Heart left ventricle (tissue), 13 donors: ENCODE data around the gene GHRL.

Experiments
- POLR2A ChIP-seq, 2 donors: fragments of 450-650 bp; IDR thresholded peaks; one replicate each; pipeline ENCODE4 v1.6.1; 2017; ENCODE audit warnings: antibody characterized with exemption in 2 of 2, mild to moderate bottlenecking in 2 of 2, moderate library complexity in 2 of 2
- TF ChIP-seq, protein P1 (sequence below), 12 donors: fragments of 200-600 bp; sonication (generic) in 4 of 12; IDR thresholded peaks; one replicate each; pipeline versions ENCODE4 v1.5.0 to v1.8.0; 2018 to 2022; ENCODE audit warnings: antibody characterized with exemption in 12 of 12, mild to moderate bottlenecking in 5 of 12
- donor health status: ischemic (EF 13 %, LVEDD 7.1; RV severe dilation, severe dysfunction).
- donor health status: DM: no; HTN: yes; CAD: no.
- donor health status: DM: no; HTN: no; CAD: no.
- donor health status: ischemic (EF 25% LVEDD 6.9; RV normal size, moderate dysfunction).
- donor health status: ischemic (EF 25% LVEDD 5.7; RV mildly dilated, moderate dysfunction).
- donor health status: ischemic (EF 35%, LVEDD 5.7; RV mildly dilated, moderate dysfunction).
- donor health status: nonischemic (EF 11% LVEDD 7.7; RV severe dilation, severe dysfunction).
- donor health status: DM: yes; HTN: yes; CAD: no.
- donor health status: PGD.
- donor health status: ischemic (EF 29% LVEDD 5.4; RV normal size, mild dysfunction).
- donor health status: nonischemic (EF 23%, LVEDD 6.1; RV moderate dilation, normal function).

- TF ChIP-seq, protein P1, sequence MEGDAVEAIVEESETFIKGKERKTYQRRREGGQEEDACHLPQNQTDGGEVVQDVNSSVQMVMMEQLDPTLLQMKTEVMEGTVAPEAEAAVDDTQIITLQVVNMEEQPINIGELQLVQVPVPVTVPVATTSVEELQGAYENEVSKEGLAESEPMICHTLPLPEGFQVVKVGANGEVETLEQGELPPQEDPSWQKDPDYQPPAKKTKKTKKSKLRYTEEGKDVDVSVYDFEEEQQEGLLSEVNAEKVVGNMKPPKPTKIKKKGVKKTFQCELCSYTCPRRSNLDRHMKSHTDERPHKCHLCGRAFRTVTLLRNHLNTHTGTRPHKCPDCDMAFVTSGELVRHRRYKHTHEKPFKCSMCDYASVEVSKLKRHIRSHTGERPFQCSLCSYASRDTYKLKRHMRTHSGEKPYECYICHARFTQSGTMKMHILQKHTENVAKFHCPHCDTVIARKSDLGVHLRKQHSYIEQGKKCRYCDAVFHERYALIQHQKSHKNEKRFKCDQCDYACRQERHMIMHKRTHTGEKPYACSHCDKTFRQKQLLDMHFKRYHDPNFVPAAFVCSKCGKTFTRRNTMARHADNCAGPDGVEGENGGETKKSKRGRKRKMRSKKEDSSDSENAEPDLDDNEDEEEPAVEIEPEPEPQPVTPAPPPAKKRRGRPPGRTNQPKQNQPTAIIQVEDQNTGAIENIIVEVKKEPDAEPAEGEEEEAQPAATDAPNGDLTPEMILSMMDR (IDR thresholded peaks at IDR 0.05) = no peak
- no peak for TF ChIP-seq POLR2A (IDR thresholded peaks at IDR 0.05)
Observed at GRCh38 chr3:10300087-10300486, 7.3 kb upstream of the GHRL start.
